Testis (tissue), 3 donors: ENCODE results near the gene ARHGEF4. TPM values are rescaled to one million over a fixed set of nuclear protein-coding genes. Genes with fewer than 3 reads are reported as not detected.
"Not testable (repeated sequence)": the region's sequence is repeated elsewhere in the genome, so short reads cannot be mapped to it uniquely, and the experiment has no call there.

Source experiments
- DNase-seq: peaks from one replicate; pipeline ENCODE4 v3.0.0-alpha.2; 2019
- H3K27ac ChIP-seq, 2 donors: fragments of 200-600 bp; sonication (generic); one replicate each; pipeline ENCODE4 v1.5.1; 2019
- H3K27me3 ChIP-seq: fragments of 200-600 bp; sonication (generic); one replicate; pipeline ENCODE4 v1.5.1; 2019
- H3K36me3 ChIP-seq: fragments of 200-600 bp; sonication (generic); one replicate; pipeline ENCODE4 v1.5.1; 2017; ENCODE audit warnings: low read depth; ENCODE audit errors: missing control alignments
- H3K4me1 ChIP-seq: fragments of 200-600 bp; sonication (generic); one replicate; pipeline ENCODE4 v1.5.1; 2019
- H3K4me3 ChIP-seq, 2 donors: fragments of 200-600 bp; sonication (generic); one replicate each; pipeline ENCODE4 v1.5.1; 2017 to 2019
- H3K9me3 ChIP-seq: fragments of 200-600 bp; sonication (generic); one replicate; pipeline ENCODE4 v1.5.1; 2017
- POLR2A ChIP-seq: fragments of 450-650 bp; IDR thresholded peaks from one replicate; pipeline ENCODE4 v1.6.1; 2017; ENCODE audit warnings: antibody characterized with exemption, mild to moderate bottlenecking, moderate library complexity
- WGBS, 2 donors: methylation state at CpG; one replicate each; pipeline ENCODE4 v1.1.5; 2018; 5-methylcytosine and 5-hydroxymethylcytosine counted together
- intact Hi-C: fragments of 100-400 bp; cut with DNase I; formaldehyde crosslinking; loops from one replicate; pipeline ENCODE4 v1.15.1; 2023; ENCODE audit warnings: low total_unique reads
- polyA plus RNA-seq: library from polyadenylated mRNA; stranded (reverse); fragments of 350-450 nt; fragmentation: Illumina TruSeq; extraction: RNeasy Lipid Tissue Mini Kit (QIAGEN cat#74804); gene quantifications from one replicate; pipeline ENCODE4 v1.2.3, GENCODE V29; 2014; ENCODE audit warnings: low read depth, low replicate concordance; ENCODE audit not compliant: insufficient read depth
- total RNA-seq, 2 donors: library from RNA; depleted of rRNA; stranded (reverse); fragments of >200 nt; gene quantifications; one replicate each; pipeline ENCODE4 v1.2.3, GENCODE V29; 2016
- TF ChIP-seq, protein P1 (sequence below), 3 experiments: fragments of 450-650 bp in 2 of 3; fragments of 200-600 bp in 1 of 3; sonication (generic) in 1 of 3; IDR thresholded peaks; one replicate each; pipeline ENCODE4 v1.5.1; 2016 to 2019; ENCODE audit warnings: antibody characterized with exemption in 3 of 3, mild to moderate bottlenecking in 2 of 3, moderate library complexity in 1 of 3

Gene ARHGEF4
- total and polyA plus RNA-seq, 3 donors from 2014 or later, result 18.0 to 37.4 (median 36.3) TPM

DNA sequence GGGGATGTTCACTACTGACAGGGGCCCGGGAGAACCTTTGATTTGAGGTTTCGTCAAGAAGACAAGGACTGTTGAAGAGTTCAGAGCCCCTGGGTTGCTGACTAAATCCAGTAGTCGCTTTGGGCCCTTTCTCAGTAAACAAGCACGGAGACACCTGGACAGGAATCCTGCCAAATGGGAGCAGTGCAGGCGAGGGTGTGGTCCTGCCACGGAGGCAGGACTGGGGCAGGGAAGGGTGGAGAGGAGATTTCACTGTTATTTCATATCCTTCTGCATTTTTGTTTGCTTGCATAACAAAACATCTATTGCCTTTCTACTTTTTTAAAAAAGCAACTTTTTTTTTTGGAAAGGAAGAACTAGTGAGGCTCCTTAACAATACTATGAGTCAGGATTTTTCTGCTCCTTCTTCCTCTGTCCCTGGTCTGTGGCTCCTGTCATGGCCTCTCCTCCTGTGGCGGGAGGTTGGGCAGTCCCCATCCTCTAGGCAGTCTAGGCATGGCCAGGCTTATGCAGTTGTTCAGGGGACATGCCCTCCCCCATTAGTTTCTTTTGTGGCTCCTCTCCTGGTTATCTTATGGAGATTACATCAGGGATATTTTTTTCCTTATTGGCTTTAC, 57.7 kb downstream of the ARHGEF4 start:
- H3K27ac ChIP-seq, result no peak overlapping the region
- H3K4me3 ChIP-seq, result no peak overlapping the region
- TF ChIP-seq POLR2A, result no peak
- TF ChIP-seq, protein P1, sequence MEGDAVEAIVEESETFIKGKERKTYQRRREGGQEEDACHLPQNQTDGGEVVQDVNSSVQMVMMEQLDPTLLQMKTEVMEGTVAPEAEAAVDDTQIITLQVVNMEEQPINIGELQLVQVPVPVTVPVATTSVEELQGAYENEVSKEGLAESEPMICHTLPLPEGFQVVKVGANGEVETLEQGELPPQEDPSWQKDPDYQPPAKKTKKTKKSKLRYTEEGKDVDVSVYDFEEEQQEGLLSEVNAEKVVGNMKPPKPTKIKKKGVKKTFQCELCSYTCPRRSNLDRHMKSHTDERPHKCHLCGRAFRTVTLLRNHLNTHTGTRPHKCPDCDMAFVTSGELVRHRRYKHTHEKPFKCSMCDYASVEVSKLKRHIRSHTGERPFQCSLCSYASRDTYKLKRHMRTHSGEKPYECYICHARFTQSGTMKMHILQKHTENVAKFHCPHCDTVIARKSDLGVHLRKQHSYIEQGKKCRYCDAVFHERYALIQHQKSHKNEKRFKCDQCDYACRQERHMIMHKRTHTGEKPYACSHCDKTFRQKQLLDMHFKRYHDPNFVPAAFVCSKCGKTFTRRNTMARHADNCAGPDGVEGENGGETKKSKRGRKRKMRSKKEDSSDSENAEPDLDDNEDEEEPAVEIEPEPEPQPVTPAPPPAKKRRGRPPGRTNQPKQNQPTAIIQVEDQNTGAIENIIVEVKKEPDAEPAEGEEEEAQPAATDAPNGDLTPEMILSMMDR (IDR thresholded peaks at IDR 0.05), result no peak
- intact Hi-C loops, result no loop called here
- 81 to 88% methylated on average over 7 of the region's 7 CpGs for WGBS, 2 donors
- no peaks in the 10 kb centered on the region for H3K27me3 ChIP-seq
- DNase-seq, result no peak
- H3K4me1 ChIP-seq, result no peaks in the 10 kb centered on the region
- H3K9me3 ChIP-seq, result no peaks in the 10 kb centered on the region
- H3K36me3 ChIP-seq, result no peaks in the 10 kb centered on the region

- H3K36me3 ChIP-seq, result no peaks in the 10 kb centered on the region
- no peaks in the 10 kb centered on the region for H3K9me3 ChIP-seq
- no peaks in the 10 kb centered on the region for H3K27me3 ChIP-seq
- intact Hi-C loops, result no loop called here
- no peak overlapping the region for H3K27ac ChIP-seq
- no peak for TF ChIP-seq POLR2A
- TF ChIP-seq, protein P1 (IDR thresholded peaks at IDR 0.05), result no peak
- no peak for DNase-seq
- no peak overlapping the region for H3K4me3 ChIP-seq
- H3K4me1 ChIP-seq, result no peaks in the 10 kb centered on the region
- 87 to 88% methylated on average over 7 of the region's 7 CpGs for WGBS, 2 donors
Observed at GRCh38 chr2:130896813-130897212, 60.1 kb downstream of the ARHGEF4 start.

GRCh38 chr2:130898553-130898952, 61.8 kb downstream of the ARHGEF4 start:
- intact Hi-C loops, result no loop called here
- no peaks in the 10 kb centered on the region for H3K36me3 ChIP-seq
- DNase-seq, result no peak
- no peaks in the 10 kb centered on the region for H3K27me3 ChIP-seq
- no peak for TF ChIP-seq POLR2A
- TF ChIP-seq, protein P1 (IDR thresholded peaks at IDR 0.05), result no peak
- no peaks in the 10 kb centered on the region for H3K4me1 ChIP-seq
- H3K9me3 ChIP-seq, result no peaks in the 10 kb centered on the region
- no peak overlapping the region for H3K4me3 ChIP-seq
- H3K27ac ChIP-seq, result no peak overlapping the region
- WGBS, 2 donors, result 68 to 100% methylated on average over 1 to 4 of the region's 4 CpGs

DNA sequence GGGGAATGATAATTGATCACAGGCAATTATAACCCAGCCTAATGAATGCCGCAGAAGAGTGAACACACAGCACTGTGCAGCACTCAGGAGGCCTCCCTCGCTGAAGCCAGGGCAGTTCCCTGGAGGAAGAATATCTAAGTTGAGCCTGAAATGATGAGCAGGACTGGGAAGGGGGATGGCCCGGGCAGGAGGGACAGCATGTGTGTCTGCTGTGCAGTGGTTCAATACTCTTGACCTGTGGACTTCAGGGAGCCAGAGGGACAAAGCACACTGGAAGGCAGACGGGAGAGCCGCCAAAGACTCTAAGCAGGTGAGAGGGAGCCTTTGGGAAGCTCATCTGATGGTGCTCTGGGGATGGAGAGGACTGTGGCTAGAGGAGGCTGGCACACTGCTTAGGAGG, 62.6 kb downstream of the ARHGEF4 start:
- DNase-seq, result no peak
- Histone ChIP-seq H3K27ac (no peak overlapping the region), H3K27me3 (no peaks in the 10 kb centered on the region), H3K9me3 (no peaks in the 10 kb centered on the region), H3K36me3 (no peaks in the 10 kb centered on the region), H3K4me3 (no peak overlapping the region), H3K4me1 (no peaks in the 10 kb centered on the region)
- 79 to 86% methylated on average over 5 of the region's 5 CpGs for WGBS, 2 donors
- intact Hi-C loops, result no loop called here
- TF ChIP-seq POLR2A, result no peak
- TF ChIP-seq, protein P1 (IDR thresholded peaks at IDR 0.05), result no peak

DNA sequence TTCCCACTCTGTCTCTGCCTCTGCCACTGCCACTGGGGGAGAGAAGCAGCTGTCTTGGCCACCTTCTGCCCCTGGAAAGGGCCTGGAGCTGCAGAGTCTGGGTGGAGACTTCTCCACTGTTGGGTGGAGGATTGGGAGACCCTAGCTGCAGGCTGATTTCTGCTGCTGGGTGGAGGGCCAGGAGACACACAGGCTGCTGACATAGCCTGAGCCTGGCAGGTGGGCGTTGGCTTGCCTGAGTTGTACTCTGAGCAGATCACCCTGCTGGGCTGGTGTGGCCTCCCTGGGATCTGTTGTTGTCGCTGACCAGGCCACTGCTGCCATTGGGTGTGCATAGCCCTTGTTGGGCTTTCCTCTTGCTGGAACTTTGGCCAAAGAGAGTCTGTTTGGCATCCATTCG, 64.3 kb downstream of the ARHGEF4 start:
- Histone ChIP-seq H3K27me3 (no peaks in the 10 kb centered on the region), H3K36me3 (no peaks in the 10 kb centered on the region), H3K9me3 (no peaks in the 10 kb centered on the region), H3K4me3 (no peak overlapping the region), H3K27ac (no peak overlapping the region), H3K4me1 (no peaks in the 10 kb centered on the region)
- intact Hi-C loops, result no loop called here
- TF ChIP-seq, protein P1 (IDR thresholded peaks at IDR 0.05), result no peak
- TF ChIP-seq POLR2A, result no peak
- WGBS, 2 donors, result 71 to 81% methylated on average over 2 to 3 of the region's 3 CpGs
- DNase-seq, result no peak

- intact Hi-C loops, H3K9me3 ChIP-seq: not testable (repeated sequence)
Observed at GRCh38 chr2:130901626-130902025, 64.9 kb downstream of the ARHGEF4 start.

More at GRCh38 chr2:130901626-130902025, 64.9 kb downstream of the ARHGEF4 start:
- H3K36me3 ChIP-seq, H3K4me1 ChIP-seq, H3K27ac ChIP-seq, H3K4me3 ChIP-seq, DNase-seq, H3K27me3 ChIP-seq: not testable (repeated sequence)
- 89 to 93% methylated on average over 9 of the region's 9 CpGs for WGBS, 2 donors
